Neural cell (in vitro differentiated cells): ENCODE results near the gene YKT6. TPM values are rescaled to one million over a fixed set of nuclear protein-coding genes. Genes with fewer than 3 reads are reported as not detected.

Experiments
- H2AFZ ChIP-seq: fragments of 200-600, 300-800 bp; sonication (generic), shearing (Covaris generic); 2 replicates; pipeline ENCODE4 v1.6.0; 2014; ENCODE audit warnings: low read depth, mild to moderate bottlenecking, antibody characterized with exemption, low read length, moderate library complexity
- H3F3A ChIP-seq: fragments of 200-600 bp; shearing (Covaris generic); 2 replicates; pipeline ENCODE4 v1.6.1; 2016; ENCODE audit warnings: mild to moderate bottlenecking, moderate library complexity, mixed read lengths, antibody characterized with exemption, low read length; ENCODE audit not compliant: insufficient read depth, poor library complexity, severe bottlenecking
- H3K27ac ChIP-seq: fragments of 200-600, 300-800 bp; sonication (generic), shearing (Covaris generic); 2 replicates; pipeline ENCODE4 v1.5.1; 2014; ENCODE audit warnings: mild to moderate bottlenecking, low read length, moderate library complexity
- H3K27me3 ChIP-seq: fragments of 300-800, 200-600 bp; sonication (generic), shearing (Covaris generic); 2 replicates; pipeline ENCODE4 v1.6.0; 2014; ENCODE audit warnings: mild to moderate bottlenecking, low read depth, low read length, moderate library complexity; ENCODE audit not compliant: insufficient read depth
- H3K36me3 ChIP-seq: fragments of 300-800, 200-600 bp; sonication (generic), shearing (Covaris generic); 2 replicates; pipeline ENCODE4 v1.5.1; 2014; ENCODE audit warnings: mild to moderate bottlenecking, antibody characterized with exemption, low read length, moderate library complexity; ENCODE audit not compliant: insufficient read depth
- H3K4me2 ChIP-seq: fragments of 300-800, 200-600 bp; sonication (generic), shearing (Covaris generic); 2 replicates; pipeline ENCODE4 v1.6.0; 2014; ENCODE audit warnings: mild to moderate bottlenecking, low read length
- H3K4me3 ChIP-seq: fragments of 300-800, 200-600 bp; sonication (generic), shearing (Covaris generic); 2 replicates; pipeline ENCODE4 v1.5.1; 2014; ENCODE audit warnings: mild to moderate bottlenecking, low read length, moderate library complexity
- H3K79me2 ChIP-seq: fragments of 200-600 bp; shearing (Covaris generic); replicated peaks from 2 replicates; pipeline ENCODE4 v1.6.0; 2014; ENCODE audit warnings: mild to moderate bottlenecking, low read length, moderate library complexity; ENCODE audit not compliant: insufficient read depth
- H3K9ac ChIP-seq: fragments of 300-800, 200-600 bp; sonication (generic), shearing (Covaris generic); 2 replicates; pipeline ENCODE4 v1.6.1; 2016; ENCODE audit warnings: mild to moderate bottlenecking, low read length, mixed read lengths
- H3K9me2 ChIP-seq: fragments of 200-600 bp; shearing (Covaris generic); 2 replicates; pipeline ENCODE4 v1.6.1; 2016; ENCODE audit warnings: mild to moderate bottlenecking, low read length, mixed read lengths; ENCODE audit not compliant: insufficient read depth
- H3K9me3 ChIP-seq: fragments of 200-600, 300-800 bp; sonication (generic), shearing (Covaris generic); 2 replicates; pipeline ENCODE4 v1.6.1; 2016; ENCODE audit warnings: mild to moderate bottlenecking, mixed run types, low read length, moderate library complexity, mixed read lengths
- H4K20me1 ChIP-seq: fragments of 200-600 bp; shearing (Covaris generic); 2 replicates; pipeline ENCODE4 v1.6.1; 2016; ENCODE audit warnings: mild to moderate bottlenecking, mixed run types; ENCODE audit not compliant: insufficient read depth
- EP300 ChIP-seq: fragments of 450-650 bp; conservative IDR thresholded peaks from 2 replicates; pipeline ENCODE4 v1.6.1; 2014; ENCODE audit warnings: antibody characterized with exemption, mild to moderate bottlenecking, moderate library complexity; ENCODE audit not compliant: poor library complexity, severe bottlenecking
- POLR2AphosphoS5 ChIP-seq: IDR thresholded peaks from 2 replicates; pipeline ENCODE4 v1.6.1; 2012
- RAD21 ChIP-seq: fragments of 450-650 bp; conservative IDR thresholded peaks from 2 replicates; pipeline ENCODE4 v1.6.1; 2014; ENCODE audit warnings: antibody characterized with exemption, mild to moderate bottlenecking, moderate library complexity
- REST ChIP-seq: IDR thresholded peaks from 2 replicates; pipeline ENCODE4 v1.6.1; 2012; ENCODE audit warnings: borderline replicate concordance
- SMC3 ChIP-seq: fragments of 450-650 bp; conservative IDR thresholded peaks from 2 replicates; pipeline ENCODE4 v1.6.1; 2014; ENCODE audit warnings: antibody characterized with exemption, mild to moderate bottlenecking, moderate library complexity; ENCODE audit not compliant: poor library complexity
- TAF1 ChIP-seq: IDR thresholded peaks from 2 replicates; pipeline ENCODE4 v1.6.1; 2012; ENCODE audit warnings: low read depth
- polyA plus RNA-seq: library from polyadenylated mRNA; depleted of rRNA; stranded (reverse); fragments of >200 nt; gene quantifications from 2 replicates; pipeline ENCODE4 v1.2.3, GENCODE V29; 2014
- TF ChIP-seq, protein P1 (sequence below): fragments of 450-650 bp; IDR thresholded peaks from 2 replicates; pipeline ENCODE4 v1.5.1; 2014; ENCODE audit warnings: antibody characterized with exemption, mild to moderate bottlenecking, moderate library complexity; ENCODE audit not compliant: poor library complexity, severe bottlenecking

YKT6 gene
- polyA plus RNA-seq, 1 donor from 2014 or later = 93.4 TPM

GRCh38 chr7:44162179-44162578, 38.6 kb upstream of the YKT6 start:
- Histone ChIP-seq H3K27me3 (no peaks in the 10 kb centered on the region), H3K9me2 (no peaks in the 10 kb centered on the region), H2AFZ (no peak overlapping the region), H3K4me2 (no peak overlapping the region), H3K27ac (no peak overlapping the region), H3K36me3 (no peaks in the 10 kb centered on the region), H4K20me1 (no peaks in the 10 kb centered on the region), H3K4me3 (no peak overlapping the region), H3K9me3 (no peaks in the 10 kb centered on the region), H3F3A (no peaks in the 10 kb centered on the region), H3K79me2 (no peaks in the 10 kb centered on the region), H3K9ac (no peak overlapping the region)
- no peak for TF ChIP-seq SMC3

DNA sequence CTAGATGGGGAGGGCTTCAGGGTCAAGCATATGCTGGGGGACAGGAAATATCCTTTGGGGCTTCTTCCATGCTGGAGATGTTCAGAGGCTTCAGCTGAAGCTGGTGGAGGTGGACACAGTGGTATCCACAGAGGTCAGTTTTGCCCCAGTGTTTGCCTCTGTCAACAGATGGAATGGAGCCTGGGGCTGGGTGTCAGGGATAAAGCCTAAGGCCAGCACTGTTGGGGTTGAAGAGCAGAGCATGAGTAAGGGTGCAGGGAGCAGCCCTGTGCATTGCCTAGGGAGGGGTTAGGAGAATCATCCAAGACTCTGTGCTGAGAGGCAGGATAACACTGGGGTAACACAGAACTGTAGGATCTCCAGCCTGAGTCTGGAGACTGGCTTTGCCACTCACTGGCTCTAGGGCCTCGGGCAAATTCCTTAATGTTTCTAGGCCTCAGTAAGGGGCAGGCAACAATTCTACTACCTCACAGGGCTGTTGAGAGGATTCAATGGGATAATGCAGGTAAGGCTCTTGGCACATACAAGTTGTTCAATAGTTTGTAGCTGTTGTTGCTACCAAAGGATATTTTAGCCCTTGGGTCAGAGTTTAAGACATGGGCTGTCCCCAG, 37.9 kb upstream of the YKT6 start:
- Histone ChIP-seq H3K27me3 (no peaks in the 10 kb centered on the region), H3K9me3 (no peaks in the 10 kb centered on the region), H3K9ac (no peak overlapping the region), H2AFZ (no peak overlapping the region), H3F3A (no peaks in the 10 kb centered on the region), H3K4me3 (no peak overlapping the region), H3K36me3 (no peaks in the 10 kb centered on the region), H3K27ac (no peak overlapping the region), H3K4me2 (no peak overlapping the region), H3K79me2 (no peaks in the 10 kb centered on the region), H4K20me1 (no peaks in the 10 kb centered on the region), H3K9me2 (no peaks in the 10 kb centered on the region)
- TF ChIP-seq TAF1 (no peak), EP300 (no peak)

GRCh38 chr7:44163591-44163990, 37.2 kb upstream of the YKT6 start:
- no peak overlapping the region for H3K9ac ChIP-seq
- no peaks in the 10 kb centered on the region for H3K36me3 ChIP-seq
- H3K27ac ChIP-seq = no peak overlapping the region
- no peaks in the 10 kb centered on the region for H3K79me2 ChIP-seq
- H3K9me2 ChIP-seq = no peaks in the 10 kb centered on the region
- no peak overlapping the region for H3K4me3 ChIP-seq
- H3F3A ChIP-seq = no peaks in the 10 kb centered on the region
- no peak overlapping the region for H3K4me2 ChIP-seq
- H3K9me3 ChIP-seq = no peaks in the 10 kb centered on the region
- no peaks in the 10 kb centered on the region for H4K20me1 ChIP-seq
- no peak overlapping the region for H2AFZ ChIP-seq
- no peaks in the 10 kb centered on the region for H3K27me3 ChIP-seq
- TF ChIP-seq RAD21 (no peak), POLR2AphosphoS5 (no peak), REST (no peak), TAF1 (no peak), EP300 (no peak), SMC3 (no peak)
- TF ChIP-seq, protein P1, sequence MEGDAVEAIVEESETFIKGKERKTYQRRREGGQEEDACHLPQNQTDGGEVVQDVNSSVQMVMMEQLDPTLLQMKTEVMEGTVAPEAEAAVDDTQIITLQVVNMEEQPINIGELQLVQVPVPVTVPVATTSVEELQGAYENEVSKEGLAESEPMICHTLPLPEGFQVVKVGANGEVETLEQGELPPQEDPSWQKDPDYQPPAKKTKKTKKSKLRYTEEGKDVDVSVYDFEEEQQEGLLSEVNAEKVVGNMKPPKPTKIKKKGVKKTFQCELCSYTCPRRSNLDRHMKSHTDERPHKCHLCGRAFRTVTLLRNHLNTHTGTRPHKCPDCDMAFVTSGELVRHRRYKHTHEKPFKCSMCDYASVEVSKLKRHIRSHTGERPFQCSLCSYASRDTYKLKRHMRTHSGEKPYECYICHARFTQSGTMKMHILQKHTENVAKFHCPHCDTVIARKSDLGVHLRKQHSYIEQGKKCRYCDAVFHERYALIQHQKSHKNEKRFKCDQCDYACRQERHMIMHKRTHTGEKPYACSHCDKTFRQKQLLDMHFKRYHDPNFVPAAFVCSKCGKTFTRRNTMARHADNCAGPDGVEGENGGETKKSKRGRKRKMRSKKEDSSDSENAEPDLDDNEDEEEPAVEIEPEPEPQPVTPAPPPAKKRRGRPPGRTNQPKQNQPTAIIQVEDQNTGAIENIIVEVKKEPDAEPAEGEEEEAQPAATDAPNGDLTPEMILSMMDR = no peak
